GM19455 (cell line): Measurements from ENCODE around the gene EVI5L.

Source experiments
- ATAC-seq: cut with Tn5 transposase; IDR thresholded peaks from one replicate; pipeline ENCODE4 v1.9.1; 2021; ENCODE audit not compliant: unreplicated experiment

The EVI5L gene

DNA sequence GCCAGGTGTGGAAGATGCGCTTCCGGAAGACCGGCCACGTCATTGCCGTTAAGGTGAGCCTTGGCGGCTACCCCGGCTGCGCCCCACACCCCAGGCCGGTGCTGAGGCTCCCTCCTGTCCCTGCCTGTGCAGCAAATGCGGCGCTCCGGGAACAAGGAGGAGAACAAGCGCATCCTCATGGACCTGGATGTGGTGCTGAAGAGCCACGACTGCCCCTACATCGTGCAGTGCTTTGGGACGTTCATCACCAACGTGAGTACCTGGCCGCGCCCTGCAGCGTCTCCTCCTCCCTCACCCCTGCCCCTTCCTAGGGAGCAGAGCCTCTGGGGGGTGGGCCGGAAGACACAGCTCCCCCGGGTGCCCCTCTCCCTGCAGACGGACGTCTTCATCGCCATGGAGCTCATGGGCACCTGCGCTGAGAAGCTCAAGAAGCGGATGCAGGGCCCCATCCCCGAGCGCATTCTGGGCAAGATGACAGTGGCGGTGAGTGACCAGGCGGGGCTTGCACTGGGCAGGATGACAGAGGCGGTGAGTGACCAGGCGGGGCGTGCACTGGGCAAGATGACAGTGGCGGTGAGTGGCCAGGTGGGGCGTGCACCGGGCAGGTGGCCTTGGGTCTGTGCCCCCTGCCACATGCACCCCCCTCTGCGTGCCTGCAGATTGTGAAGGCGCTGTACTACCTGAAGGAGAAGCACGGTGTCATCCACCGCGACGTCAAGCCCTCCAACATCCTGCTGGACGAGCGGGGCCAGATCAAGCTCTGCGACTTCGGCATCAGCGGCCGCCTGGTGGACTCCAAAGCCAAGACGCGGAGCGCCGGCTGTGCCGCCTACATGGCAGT lies 80.5 kb downstream of the EVI5L start:
- ATAC-seq: no peak

DNA sequence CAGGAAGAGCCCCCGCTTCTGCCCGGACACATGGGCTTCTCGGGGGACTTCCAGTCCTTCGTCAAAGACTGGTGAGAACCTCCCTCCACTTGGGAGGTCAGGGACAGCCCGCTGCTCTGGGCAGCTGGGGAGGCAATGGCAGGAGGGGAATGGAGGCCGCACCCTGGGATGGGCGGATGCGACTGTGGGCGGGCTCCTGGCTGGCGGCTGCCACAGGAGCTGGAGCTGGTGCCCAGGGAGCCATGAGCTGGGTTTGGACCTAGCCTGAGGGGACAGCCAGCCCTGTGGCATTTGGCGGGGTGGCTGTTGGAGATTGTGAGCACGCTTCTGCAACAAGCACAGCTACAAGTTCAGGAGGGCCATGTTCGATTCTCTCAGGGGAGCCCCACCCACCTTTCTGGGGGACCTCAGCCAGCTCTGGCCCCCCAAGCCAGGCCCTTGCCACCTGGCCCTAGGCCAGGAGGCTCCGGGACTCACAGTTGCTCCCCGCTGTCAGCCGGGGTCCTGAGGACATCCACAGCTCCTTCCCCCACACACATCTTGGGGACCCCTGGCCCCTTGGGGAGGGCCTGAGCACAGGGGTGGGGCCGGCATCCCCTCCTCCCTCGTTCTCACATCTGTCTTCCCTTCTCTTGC lies 81.6 kb downstream of the EVI5L start:
- no peak for ATAC-seq

GRCh38 chr19:7912144-7912696 lies 82.2 kb downstream of the EVI5L start:
- no peak for ATAC-seq

- no peak for ATAC-seq
These were observed 82.9 kb downstream of the EVI5L start for GRCh38 chr19:7912697-7913564.

DNA sequence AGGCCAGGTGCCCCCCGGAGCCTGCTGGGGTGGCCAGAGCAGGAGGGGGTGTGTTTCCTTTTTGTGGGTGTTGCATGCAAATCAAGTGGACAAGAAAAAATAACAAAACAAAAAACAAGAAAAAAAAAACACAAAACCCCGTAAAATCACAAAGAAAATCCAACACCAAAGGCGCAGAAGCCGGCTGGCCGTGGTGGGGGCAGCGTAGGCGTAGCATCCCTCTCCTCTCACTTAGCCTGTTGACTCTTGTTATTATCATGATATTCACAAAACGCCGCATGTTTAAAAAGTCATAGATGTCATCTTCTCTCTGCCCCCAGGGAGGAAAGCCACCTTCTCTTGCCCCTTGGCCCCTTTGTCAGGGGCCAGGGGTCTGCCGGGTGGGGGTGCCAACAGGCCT lies 83.6 kb downstream of the EVI5L start:
- ATAC-seq: no peak

- no peak for ATAC-seq
These were observed 84.1 kb downstream of the EVI5L start for GRCh38 chr19:7914099-7914498.
